ENCODE data around the gene PRPF19. TPM values are rescaled to one million over a fixed set of nuclear protein-coding genes. Genes with fewer than 3 reads are reported as not detected.
"Not testable (repeated sequence)": the region's sequence is repeated elsewhere in the genome, so short reads cannot be mapped to it uniquely, and the experiment has no call there.

PRPF19 gene
- total RNA-seq, 1 donor = 53.1 TPM

- H3K4me3 ChIP-seq (ENCODE audit: low read depth, low read length) = no peak overlapping the region
- no peak for TF ChIP-seq CTCF (IDR thresholded peaks at IDR 0.05; ENCODE audit: insufficient read depth, low read length)
- DNase-seq (ENCODE audit: low read depth) = no peak
These were observed 4.5 kb upstream of the PRPF19 start for GRCh38 chr11:60910711-60911380.

GRCh38 chr11:60910281-60910687, 3.9 kb upstream of the PRPF19 start:
- H3K4me3 ChIP-seq (ENCODE audit: low read depth, low read length) = no peak overlapping the region
- no peak for DNase-seq (ENCODE audit: low read depth)
- TF ChIP-seq CTCF (IDR thresholded peaks at IDR 0.05; ENCODE audit: insufficient read depth, low read length) = no peak

GRCh38 chr11:60909680-60910280, 3.4 kb upstream of the PRPF19 start:
- H3K4me3 ChIP-seq (ENCODE audit: low read depth, low read length); DNase-seq (ENCODE audit: low read depth): not testable (repeated sequence)

- DNase-seq (ENCODE audit: low read depth) = no peak
- no peak for TF ChIP-seq CTCF (IDR thresholded peaks at IDR 0.05; ENCODE audit: insufficient read depth, low read length)
- no peak overlapping the region for H3K4me3 ChIP-seq (ENCODE audit: low read depth, low read length)
These were observed 2.4 kb upstream of the PRPF19 start for GRCh38 chr11:60908803-60909202.

GRCh38 chr11:60905551-60906113, 753 bp downstream of the PRPF19 start:
- peak; percentile 62 for DNase-seq (ENCODE audit: low read depth)
- H3K4me3 ChIP-seq (ENCODE audit: low read depth, low read length) = peak overlapping the region; percentile 95
- TF ChIP-seq CTCF (IDR thresholded peaks at IDR 0.05; ENCODE audit: insufficient read depth, low read length) = no peak

- DNase-seq (ENCODE audit: low read depth) = no peak
- peak overlapping the region; percentile 95 for H3K4me3 ChIP-seq (ENCODE audit: low read depth, low read length)
- no peak for TF ChIP-seq CTCF (IDR thresholded peaks at IDR 0.05; ENCODE audit: insufficient read depth, low read length)
These were observed 1.3 kb downstream of the PRPF19 start for GRCh38 chr11:60905047-60905446.

GRCh38 chr11:60902625-60903024, 3.8 kb downstream of the PRPF19 start:
- DNase-seq (ENCODE audit: low read depth) = no peak
- TF ChIP-seq CTCF (IDR thresholded peaks at IDR 0.05; ENCODE audit: insufficient read depth, low read length) = no peak
- H3K4me3 ChIP-seq (ENCODE audit: low read depth, low read length) = no peak overlapping the region
